K562 (cell line): ENCODE measurements around the gene PRPF8. TPM values are rescaled to one million over a fixed set of nuclear protein-coding genes. Genes with fewer than 3 reads are reported as not detected.

Experiments used
- CEBPG ChIP-seq, 3 experiments: fragments of 200-800 bp in 1 of 3; sonication (Bioruptor generic) in 1 of 3; sonication (generic) in 1 of 3; formaldehyde crosslinking in 1 of 3; IDR thresholded peaks in 2 of 3; conservative IDR thresholded peaks in 1 of 3; 2 replicates each; pipeline versions ENCODE4 v1.6.1 to v1.8.0; 2016 to 2022; ENCODE audit warnings: missing compliant biosample characterization in 2 of 3, missing genetic modification characterization in 2 of 3, mild to moderate bottlenecking in 1 of 3, missing genetic modification reagents in 1 of 3
- CREB1 ChIP-seq, 2 experiments: sonication (generic) in 1 of 2; formaldehyde crosslinking in 1 of 2; IDR thresholded peaks; 2 replicates each; pipeline versions ENCODE4 v1.6.1 to v1.8.0; 2012 to 2022; ENCODE audit warnings: inconsistent platforms in 1 of 2, mild to moderate bottlenecking in 1 of 2, missing genetic modification reagents in 1 of 2, moderate library complexity in 1 of 2
- CTCFL ChIP-seq: IDR thresholded peaks from 2 replicates; pipeline ENCODE4 v1.6.1; 2011; ENCODE audit warnings: borderline replicate concordance, low read depth, mild to moderate bottlenecking, moderate library complexity, low read length; ENCODE audit not compliant: insufficient read depth, poor library complexity, severe bottlenecking
- EP400 ChIP-seq: fragments of 450-650 bp; IDR thresholded peaks from 2 replicates; pipeline ENCODE4 v1.6.1; 2017; ENCODE audit warnings: antibody characterized with exemption, mild to moderate bottlenecking, moderate library complexity
- NFE2L1 ChIP-seq: fragments of 450-650 bp; IDR thresholded peaks from 2 replicates; pipeline ENCODE4 v1.6.1; 2016; ENCODE audit warnings: missing genetic modification characterization, low read depth, mild to moderate bottlenecking, missing compliant biosample characterization, moderate library complexity, borderline replicate concordance
- NFRKB ChIP-seq: fragments of 450-650 bp; IDR thresholded peaks from 2 replicates; pipeline ENCODE4 v1.6.1; 2016; ENCODE audit warnings: low read depth
- NFXL1 ChIP-seq: fragments of 450-650 bp; formaldehyde crosslinking; IDR thresholded peaks from 2 replicates; pipeline ENCODE4 v1.4.0; 2021; ENCODE audit warnings: mild to moderate bottlenecking
- RREB1 ChIP-seq: fragments of 250-450 bp; sonication (Bioruptor Pico); IDR thresholded peaks from 2 replicates; pipeline ENCODE4 v1.4.0; 2020
- TAF15 ChIP-seq: fragments of 200-400 bp; formaldehyde crosslinking; IDR thresholded peaks from 2 replicates; pipeline ENCODE4 v1.6.1; 2017; ENCODE audit warnings: mild to moderate bottlenecking, low read depth, low read length, moderate library complexity
- ZBTB1 ChIP-seq: sonication (generic); formaldehyde crosslinking; IDR thresholded peaks from 2 replicates; pipeline ENCODE4 v1.8.1; 2023; ENCODE audit warnings: missing genetic modification reagents, low read depth, mild to moderate bottlenecking, borderline replicate concordance
- ZFP91 ChIP-seq: sonication (generic); formaldehyde crosslinking; IDR thresholded peaks from 2 replicates; pipeline ENCODE4 v1.8.0; 2022; ENCODE audit warnings: mild to moderate bottlenecking, missing genetic modification reagents
- ZNF224 ChIP-seq: sonication (generic); formaldehyde crosslinking; IDR thresholded peaks from 2 replicates; pipeline ENCODE4 v1.8.0; 2022; ENCODE audit warnings: mild to moderate bottlenecking, missing genetic modification reagents
- ZNF311 ChIP-seq: fragments of 250-450 bp; sonication (Bioruptor Pico); IDR thresholded peaks from 2 replicates; pipeline ENCODE4 v1.4.0; 2020; ENCODE audit warnings: mild to moderate bottlenecking, moderate library complexity
- ZNF57 ChIP-seq: fragments of 450-650 bp; formaldehyde crosslinking; IDR thresholded peaks from 2 replicates; pipeline ENCODE4 v1.4.0; 2020; ENCODE audit warnings: mild to moderate bottlenecking, moderate library complexity
- ZNF583 ChIP-seq: fragments of 250-450 bp; sonication (Bioruptor Pico); IDR thresholded peaks from 2 replicates; pipeline ENCODE4 v1.4.0; 2020
- ZNF717 ChIP-seq: fragments of 250-450 bp; sonication (Bioruptor Pico); IDR thresholded peaks from 2 replicates; pipeline ENCODE4 v1.5.0; 2021
- ZNF76 ChIP-seq: fragments of 250-450 bp; sonication (Bioruptor Pico); IDR thresholded peaks from 2 replicates; pipeline ENCODE4 v1.4.0; 2020; ENCODE audit warnings: mild to moderate bottlenecking, moderate library complexity, borderline replicate concordance
- polyA plus RNA-seq, 8 experiments: library from polyadenylated mRNA; depleted of rRNA in 4 of 8; stranded (reverse) in 5 of 8; unstranded in 3 of 8; fragments of >200 nt; fragmentation: Nextera tagmentation in 2 of 8; fragmentation: Illumina TruSeq in 1 of 8; extraction: Ambion mirVana in 2 of 8; extraction: Trizol in 1 of 8; gene quantifications; 2 replicates each; pipeline versions ENCODE4 v1.2.1 to v1.2.3, GENCODE V29; 2011 to 2014; ENCODE audit warnings: inconsistent platforms in 1 of 8, missing spikeins in 1 of 8
- total RNA-seq, 7 experiments: library from RNA; depleted of rRNA in 6 of 7; stranded (reverse); fragments of >200 nt in 6 of 7; fragmentation: Illumina TruSeq in 2 of 7; extraction: Trizol in 2 of 7; gene quantifications; 2 replicates each; pipeline versions ENCODE4 v1.2.1 to v1.2.3, GENCODE V29; 2011 to 2021; ENCODE audit warnings: low replicate concordance in 1 of 7

Gene PRPF8
- total and polyA plus RNA-seq, 9 of the 15 experiments (the other 6 are each of a cell fraction or from before 2014, with no cell fraction given) = 64.3 to 294 (median 85.9) TPM

GRCh38 chr17:1714980-1715802 lies 30.5 kb upstream of the PRPF8 start (continued):
- TF ChIP-seq ZNF583 (CRISPR knock-in tag) (no peak), ZBTB1 (0 out of 2 replicates have a peak, but pooled peaks have one; percentile 47), TAF15 (no peak), ZNF717 (CRISPR knock-in tag) (no peak), NFE2L1 (tag) (no peak), NFRKB (no peak), ZNF76 (no peak), CTCFL (no peak), CREB1 (IDR thresholded peaks at IDR 0.05) (no peak), CREB1 (CRISPR knock-in tag; IDR thresholded peaks at IDR 0.05) (peak; percentile 36; the same call in 1 of the 2 replicates), NFXL1 (no peak), ZNF224 (CRISPR knock-in tag) (no peak), ZNF57 (no peak), EP400 (0 out of 2 replicates have a peak, but pooled peaks have one; percentile 21), CEBPG (CRISPR knock-in tag; IDR thresholded peaks at IDR 0.05) (no peak), CEBPG (tag; conservative IDR thresholded peaks at IDR 0.05 in 1 of 2, IDR thresholded peaks at IDR 0.05 in 1 of 2) (no peak), ZNF311 (CRISPR knock-in tag) (no peak), ZFP91 (CRISPR knock-in tag) (no peak), RREB1 (CRISPR knock-in tag) (no peak)
